GM19324 (cell line): ENCODE results near the gene SLC2A14.

Experiments
- ATAC-seq: cut with Tn5 transposase; IDR thresholded peaks from one replicate; pipeline ENCODE4 v1.9.1; 2021; ENCODE audit warnings: mild to moderate bottlenecking, moderate library complexity; ENCODE audit not compliant: unreplicated experiment, low FRiP score

The SLC2A14 gene

DNA sequence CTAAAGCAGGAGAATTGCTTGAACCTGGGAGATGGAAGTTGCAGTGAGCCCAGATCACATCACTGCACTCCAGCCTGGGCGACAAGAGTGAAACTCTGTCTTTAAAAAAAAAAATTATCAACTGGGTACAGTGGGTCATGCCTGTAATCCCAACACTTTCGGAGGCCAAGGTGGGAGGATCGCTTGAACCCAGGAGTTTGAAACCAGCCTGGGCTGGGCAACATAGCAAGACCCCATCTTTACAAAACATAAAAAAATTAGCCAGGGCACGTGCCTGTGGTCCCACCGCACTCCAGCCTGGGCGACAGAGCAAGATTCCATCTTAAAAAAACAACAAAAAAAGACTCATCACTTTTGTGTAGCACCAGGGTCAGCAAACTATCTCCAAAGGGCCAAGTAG lies 90.7 kb downstream of the SLC2A14 start:
- no peak for ATAC-seq

DNA sequence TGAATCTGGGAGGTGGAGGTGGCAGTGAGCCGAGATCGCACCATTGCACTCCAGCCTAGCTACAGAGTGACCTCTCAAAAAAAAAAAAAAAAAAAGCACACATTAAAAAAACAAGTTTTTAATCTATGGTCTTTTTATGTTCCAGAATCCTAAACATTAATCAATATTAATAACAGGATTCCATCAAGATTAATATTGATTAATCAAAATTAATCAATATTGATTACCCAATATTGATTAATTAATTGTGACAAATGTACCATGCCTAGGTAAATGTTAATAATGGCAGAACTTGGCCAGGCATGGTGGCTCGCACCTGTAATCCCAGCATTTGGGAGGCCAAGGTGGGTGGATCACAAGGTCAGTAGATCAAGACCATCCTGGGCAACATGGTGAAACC lies 91.4 kb downstream of the SLC2A14 start:
- no peak for ATAC-seq

DNA sequence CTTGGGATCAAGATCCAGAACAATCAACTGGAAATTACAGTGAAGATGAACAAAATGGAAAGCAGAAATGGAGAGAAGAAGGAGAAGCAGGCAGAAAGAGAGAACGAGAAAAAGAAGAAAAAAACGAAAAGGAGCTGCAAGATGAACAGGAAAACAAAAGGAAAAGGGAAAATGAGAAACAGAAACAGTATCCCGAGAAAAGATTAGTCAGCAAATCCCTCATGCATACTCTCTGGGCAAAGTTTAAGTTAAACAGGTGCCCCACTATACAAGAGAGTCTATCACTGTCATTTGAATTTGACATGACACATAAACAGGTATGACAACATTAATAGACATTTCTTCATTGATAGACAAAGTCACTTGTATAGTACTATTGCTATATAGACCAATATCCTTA lies 102.7 kb downstream of the SLC2A14 start:
- no peak for ATAC-seq
